SK-N-MC (cell line): ENCODE measurements around the gene PLXNA4.

ENCODE experiments used
- DNase-seq: peaks from one replicate; pipeline ENCODE4 v3.0.0-alpha.2; 2011; ENCODE audit warnings: low read depth, low spot score
- H3K27ac ChIP-seq: fragments of 200-600 bp; sonication (generic); 2 replicates; pipeline ENCODE4 v1.5.1; 2016; ENCODE audit warnings: mixed run types
- H3K36me3 ChIP-seq: fragments of 200-600 bp; sonication (generic); 2 replicates; pipeline ENCODE4 v1.6.1; 2017; ENCODE audit warnings: antibody characterized with exemption, low read length, mixed read lengths; ENCODE audit not compliant: insufficient read depth
- H3K4me3 ChIP-seq: fragments of 200-600 bp; sonication (generic); 2 replicates; pipeline ENCODE4 v1.5.1; 2016
- H3K9ac ChIP-seq: fragments of 200-600 bp; sonication (generic); 2 replicates; pipeline ENCODE4 v1.8.0; 2017; ENCODE audit warnings: mixed run types, mixed read lengths; ENCODE audit not compliant: insufficient read length
- H3K9me3 ChIP-seq: fragments of 200-600 bp; sonication (generic); 2 replicates; pipeline ENCODE4 v1.6.1; 2017; ENCODE audit warnings: low read depth, mild to moderate bottlenecking, antibody characterized with exemption, low read length, moderate library complexity, mixed read lengths
- EZH2 ChIP-seq: fragments of 200-600 bp; sonication (generic); IDR thresholded peaks from one replicate; pipeline ENCODE4 v1.6.1; 2017; ENCODE audit warnings: antibody characterized with exemption
- FOXP2 ChIP-seq: optimal IDR thresholded peaks from 2 replicates; pipeline ENCODE3; 2011; ENCODE audit warnings: mild to moderate bottlenecking, moderate library complexity; ENCODE audit not compliant: insufficient read depth; ENCODE audit errors: extremely low read length, control extremely low read depth
- POLR2AphosphoS5 ChIP-seq: IDR thresholded peaks from 2 replicates; pipeline ENCODE4 v1.6.1; 2012; ENCODE audit warnings: mild to moderate bottlenecking, low read depth, low read length, borderline replicate concordance

PLXNA4 gene

GRCh38 chr7:132220060-132220459, 356.2 kb downstream of the PLXNA4 start:
- no peak overlapping the region for H3K9ac ChIP-seq
- no peak overlapping the region for H3K4me3 ChIP-seq
- no peaks in the 10 kb centered on the region for H3K36me3 ChIP-seq
- no peak for DNase-seq
- no peak for TF ChIP-seq EZH2
- TF ChIP-seq POLR2AphosphoS5, result no peak
- no peak for TF ChIP-seq FOXP2
- H3K9me3 ChIP-seq, result no peaks in the 10 kb centered on the region
- H3K27ac ChIP-seq, result no peak overlapping the region

DNA sequence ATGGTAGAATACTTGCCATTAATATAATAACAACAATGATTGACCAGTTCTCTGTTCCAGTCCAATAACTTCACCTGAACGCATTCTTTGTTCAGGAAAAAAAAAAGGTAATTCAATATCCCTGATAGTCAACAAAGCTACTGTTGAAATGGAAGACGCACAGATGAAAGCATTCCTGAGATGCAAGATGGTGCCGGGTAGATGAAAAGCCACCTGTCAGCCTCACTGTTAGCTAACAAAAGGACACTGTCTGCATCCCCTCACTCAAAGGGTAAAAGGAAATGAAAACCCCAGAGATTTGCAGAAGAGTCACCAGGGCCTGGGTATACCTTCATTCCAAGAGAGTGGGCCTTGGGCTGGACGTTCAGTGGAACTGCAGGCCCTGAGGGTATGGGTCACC, 357.4 kb downstream of the PLXNA4 start:
- no peak overlapping the region for H3K4me3 ChIP-seq
- no peak overlapping the region for H3K9ac ChIP-seq
- TF ChIP-seq FOXP2, result no peak
- no peak for TF ChIP-seq EZH2
- no peak for TF ChIP-seq POLR2AphosphoS5
- DNase-seq, result no peak
- H3K27ac ChIP-seq, result no peak overlapping the region
- no peaks in the 10 kb centered on the region for H3K9me3 ChIP-seq
- H3K36me3 ChIP-seq, result no peaks in the 10 kb centered on the region

DNA sequence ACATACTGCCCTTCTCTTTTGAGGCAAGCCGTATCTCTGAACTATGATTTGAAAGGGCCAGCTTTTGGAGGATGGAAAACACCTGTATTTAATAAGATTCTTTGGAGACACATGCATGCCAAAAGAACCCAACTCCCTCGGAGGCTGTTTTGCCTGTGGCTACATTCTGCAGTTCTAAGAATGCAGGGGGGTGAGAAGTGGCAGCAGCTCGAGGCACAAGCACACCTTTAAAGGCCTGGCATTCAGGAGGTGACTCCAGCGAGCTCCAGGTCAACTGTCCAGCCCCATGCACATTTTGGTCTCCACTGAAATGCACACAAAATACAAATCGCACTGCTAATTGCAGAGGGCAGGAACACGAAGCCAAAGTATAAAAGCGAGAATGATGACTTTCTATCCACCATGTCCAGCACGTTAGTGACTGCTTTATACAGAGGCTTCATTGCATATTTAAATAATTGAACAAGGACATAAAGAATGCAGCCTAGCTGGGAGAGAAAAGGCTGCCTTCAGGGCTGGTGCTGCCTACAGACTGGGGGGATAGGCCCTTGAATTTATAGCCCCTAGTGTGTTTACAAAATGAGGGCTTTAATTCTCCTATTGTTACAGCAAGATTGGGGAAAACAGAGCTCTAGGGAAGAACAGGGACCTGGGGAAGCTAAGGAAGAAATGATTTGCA, 359.3 kb downstream of the PLXNA4 start:
- no peaks in the 10 kb centered on the region for H3K9me3 ChIP-seq
- H3K36me3 ChIP-seq, result no peaks in the 10 kb centered on the region
- no peak overlapping the region for H3K27ac ChIP-seq
- DNase-seq, result no peak
- H3K4me3 ChIP-seq, result no peak overlapping the region
- H3K9ac ChIP-seq, result no peak overlapping the region
- TF ChIP-seq POLR2AphosphoS5 (no peak), FOXP2 (no peak), EZH2 (no peak)

- TF ChIP-seq POLR2AphosphoS5 (no peak), EZH2 (no peak), FOXP2 (no peak)
- Histone ChIP-seq H3K4me3 (no peak overlapping the region), H3K9me3 (no peaks in the 10 kb centered on the region), H3K9ac (no peak overlapping the region), H3K36me3 (no peaks in the 10 kb centered on the region), H3K27ac (no peak overlapping the region)
- DNase-seq, result no peak
Observed at GRCh38 chr7:132214452-132214851, 361.8 kb downstream of the PLXNA4 start.

GRCh38 chr7:132213583-132213982, 362.7 kb downstream of the PLXNA4 start:
- H3K9ac ChIP-seq, result no peak overlapping the region
- no peaks in the 10 kb centered on the region for H3K9me3 ChIP-seq
- H3K4me3 ChIP-seq, result no peak overlapping the region
- no peak for TF ChIP-seq FOXP2
- TF ChIP-seq POLR2AphosphoS5, result no peak
- no peak for TF ChIP-seq EZH2
- no peaks in the 10 kb centered on the region for H3K36me3 ChIP-seq
- no peak overlapping the region for H3K27ac ChIP-seq
- DNase-seq, result no peak

- Histone ChIP-seq H3K27ac (no peak overlapping the region), H3K36me3 (no peaks in the 10 kb centered on the region), H3K9ac (no peak overlapping the region), H3K4me3 (no peak overlapping the region), H3K9me3 (no peaks in the 10 kb centered on the region)
- DNase-seq, result no peak
- TF ChIP-seq FOXP2 (no peak), EZH2 (no peak), POLR2AphosphoS5 (no peak)
Observed at GRCh38 chr7:132211971-132212370, 364.3 kb downstream of the PLXNA4 start.

DNA sequence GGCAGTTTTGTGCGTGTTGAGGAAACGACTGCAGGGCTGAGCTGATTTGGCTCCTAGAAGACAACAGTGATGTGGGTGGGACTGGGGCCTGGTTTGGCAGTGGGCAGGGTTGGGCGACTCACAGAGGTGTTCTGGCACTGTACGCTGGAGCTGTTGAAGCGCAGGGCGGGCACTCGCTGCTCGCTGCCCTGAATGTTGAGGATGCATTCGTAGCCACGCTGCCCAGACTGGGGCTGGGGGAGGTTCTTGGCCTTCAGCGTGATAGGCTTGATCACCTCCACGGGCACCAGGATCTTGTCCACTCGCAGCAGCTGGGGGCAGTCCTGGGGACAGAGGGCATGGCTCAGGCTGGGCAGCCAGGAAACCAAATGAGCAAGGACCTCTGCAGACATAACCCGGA, 365.4 kb downstream of the PLXNA4 start:
- Histone ChIP-seq H3K9ac (no peak overlapping the region), H3K9me3 (no peaks in the 10 kb centered on the region), H3K4me3 (no peak overlapping the region), H3K27ac (no peak overlapping the region), H3K36me3 (no peaks in the 10 kb centered on the region)
- TF ChIP-seq EZH2 (no peak), POLR2AphosphoS5 (no peak), FOXP2 (no peak)
- DNase-seq, result no peak

DNA sequence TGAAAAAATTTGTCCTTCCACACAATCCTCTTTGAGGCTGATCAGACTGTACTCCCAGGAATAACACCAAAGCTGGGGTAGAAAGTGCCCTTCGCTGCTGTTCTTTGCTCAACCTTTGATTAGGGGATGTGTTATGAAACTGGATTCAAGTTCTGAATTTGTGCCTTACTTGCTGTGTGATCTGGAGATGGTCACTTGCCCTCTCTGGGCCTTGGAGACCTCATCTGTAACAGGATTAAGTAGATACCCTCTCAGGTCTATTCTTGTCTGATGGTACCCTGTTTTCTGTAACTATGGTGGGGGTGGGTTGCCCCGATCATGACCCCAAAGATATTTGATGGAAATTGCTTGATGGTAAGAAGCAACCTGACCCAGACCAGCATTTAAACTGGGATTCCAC, 368.5 kb downstream of the PLXNA4 start:
- DNase-seq, result no peak
- Histone ChIP-seq H3K9me3 (no peaks in the 10 kb centered on the region), H3K27ac (no peak overlapping the region), H3K36me3 (no peaks in the 10 kb centered on the region), H3K9ac (no peak overlapping the region), H3K4me3 (no peak overlapping the region)
- no peak for TF ChIP-seq EZH2
- no peak for TF ChIP-seq FOXP2
- TF ChIP-seq POLR2AphosphoS5, result no peak

GRCh38 chr7:132207211-132207610, 369.1 kb downstream of the PLXNA4 start:
- DNase-seq, result no peak
- H3K27ac ChIP-seq, result no peak overlapping the region
- H3K4me3 ChIP-seq, result no peak overlapping the region
- no peaks in the 10 kb centered on the region for H3K9me3 ChIP-seq
- TF ChIP-seq EZH2 (no peak), FOXP2 (no peak), POLR2AphosphoS5 (no peak)
- no peak overlapping the region for H3K9ac ChIP-seq
- H3K36me3 ChIP-seq, result no peaks in the 10 kb centered on the region
